Thyroid gland (tissue), 4 donors: ENCODE data around the gene CCDC9B.

ENCODE experiments used
- CTCF ChIP-seq, 6 experiments: fragments of 200-600 bp in 3 of 6; fragments of 450-650 bp in 3 of 6; sonication (generic) in 3 of 6; IDR thresholded peaks; one replicate each; pipeline ENCODE4 v1.5.1; 2016 to 2019; ENCODE audit warnings: antibody characterized with exemption in 6 of 6, mild to moderate bottlenecking in 2 of 6, inconsistent platforms in 1 of 6, moderate library complexity in 1 of 6
- POLR2A ChIP-seq, 2 donors: fragments of 450-650 bp; IDR thresholded peaks; one replicate each; pipeline ENCODE4 v1.6.1; 2017; ENCODE audit warnings: antibody characterized with exemption in 2 of 2, mild to moderate bottlenecking in 2 of 2, moderate library complexity in 1 of 2

- no peak for TF ChIP-seq CTCF (IDR thresholded peaks at IDR 0.05)
- no peak for TF ChIP-seq POLR2A (IDR thresholded peaks at IDR 0.05)
Measured at GRCh38 chr15:40344217-40344616, 3.5 kb upstream of the CCDC9B start.
